ENCODE measurements around the gene MME.

- no peak for TF ChIP-seq CTCF (conservative IDR thresholded peaks at IDR 0.05; ENCODE audit: low read length)
- no peak for TF ChIP-seq EZH2phosphoT487 (IDR thresholded peaks at IDR 0.05; ENCODE audit: borderline replicate concordance)
These were observed 107.9 kb downstream of the MME start for GRCh38 chr3:155188031-155188430.
